SU-DHL-6 (cell line): ENCODE results near the gene SLITRK2.

Source experiments
- CTCF ChIP-seq: fragments of 200-600 bp; sonication (generic); IDR thresholded peaks from one replicate; pipeline ENCODE4 v1.5.1; 2017; ENCODE audit warnings: antibody characterized with exemption, mild to moderate bottlenecking, low read length, moderate library complexity; ENCODE audit not compliant: insufficient read depth, poor library complexity, severe bottlenecking
- EZH2phosphoT487 ChIP-seq: fragments of 200-600 bp; sonication (generic), shearing (Covaris generic); conservative IDR thresholded peaks from 2 replicates; pipeline ENCODE4 v1.6.1; 2018; ENCODE audit warnings: mild to moderate bottlenecking, antibody characterized with exemption, low read length, moderate library complexity, mixed read lengths

GRCh38 chrX:145820825-145821224 is 3.2 kb downstream of the SLITRK2 start:
- no peak for TF ChIP-seq CTCF
- TF ChIP-seq EZH2phosphoT487 = no peak
